NCI-H510A (cell line): ENCODE data around the gene JAK2.

Experiments used
- DNase-seq: peaks from one replicate; lab custom pipeline; 2025; lab: John Stamatoyannopoulos, UW

JAK2 gene

GRCh38 chr9:5140151-5140550 is 155.1 kb downstream of the JAK2 start:
- DNase-seq = no peak

GRCh38 chr9:5144217-5144616 is 159.1 kb downstream of the JAK2 start:
- DNase-seq = no peak

DNA sequence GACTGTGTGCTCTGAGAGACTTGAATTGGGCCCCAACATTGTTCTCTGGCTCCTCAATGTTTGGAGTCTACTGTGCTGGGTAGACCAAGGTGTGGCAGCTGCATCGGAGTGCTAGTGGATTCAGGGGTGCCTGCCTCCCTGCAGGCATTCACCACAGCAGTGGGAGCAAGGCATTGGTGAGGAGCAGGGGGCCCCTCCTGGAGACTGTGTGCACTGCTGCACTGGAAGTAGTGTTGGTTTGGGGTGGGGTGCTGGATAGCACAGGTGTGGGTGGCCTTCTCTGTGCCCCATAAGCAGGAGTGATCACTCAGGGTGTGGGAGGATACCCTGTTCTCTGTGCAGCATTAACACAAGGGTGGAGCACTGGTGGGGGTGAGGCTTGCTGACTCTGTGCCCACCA is 161.2 kb downstream of the JAK2 start:
- no peak for DNase-seq
